ENCODE data around the gene CCR5AS.
"Not testable (repeated sequence)": the region's sequence is repeated elsewhere in the genome, so short reads cannot be mapped to it uniquely, and the experiment has no call there.

Gene CCR5AS

DNA sequence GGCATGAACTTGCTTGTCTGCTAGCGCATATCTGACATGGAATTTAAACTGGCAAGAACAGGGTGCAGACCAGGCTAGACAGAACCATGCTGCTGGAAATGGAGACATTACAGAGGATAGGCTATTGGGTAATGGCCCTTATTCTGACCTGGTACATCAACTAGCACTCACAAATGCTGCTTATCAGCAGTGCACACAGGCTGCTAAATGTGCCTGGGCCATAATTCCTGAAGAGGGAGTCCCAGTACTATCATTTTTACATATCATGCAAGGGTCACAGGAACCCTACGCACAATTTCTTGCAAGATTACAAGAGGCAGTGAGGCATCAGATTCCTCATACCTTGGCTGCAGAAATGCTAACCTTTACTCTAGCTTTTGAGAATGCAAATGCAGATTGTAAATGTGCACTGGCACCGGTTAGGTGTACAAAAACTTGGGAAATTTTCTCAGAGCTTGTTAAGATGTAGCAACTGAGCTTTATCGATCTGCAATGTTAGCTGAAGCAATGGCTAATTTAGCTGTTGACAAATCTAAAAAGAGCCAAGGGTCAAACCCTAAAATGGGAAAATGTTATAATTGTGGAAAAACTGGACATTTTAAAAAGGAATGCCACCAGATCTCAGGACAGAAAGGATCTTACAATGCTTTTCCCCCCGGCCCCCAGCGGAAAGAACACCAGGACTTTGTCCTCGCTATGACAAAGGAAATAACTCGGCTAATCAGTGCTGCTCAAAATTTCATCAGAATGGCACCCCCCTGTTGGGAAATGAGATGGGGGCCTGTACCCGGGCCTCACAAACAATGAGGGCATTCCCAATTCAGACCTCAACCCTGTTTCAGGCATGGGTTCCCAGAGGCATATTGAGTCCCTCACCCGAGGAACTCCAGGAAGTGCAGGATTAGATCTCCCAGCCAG lies 21.3 kb upstream of the CCR5AS start:
- DNase-seq: no peak

DNA sequence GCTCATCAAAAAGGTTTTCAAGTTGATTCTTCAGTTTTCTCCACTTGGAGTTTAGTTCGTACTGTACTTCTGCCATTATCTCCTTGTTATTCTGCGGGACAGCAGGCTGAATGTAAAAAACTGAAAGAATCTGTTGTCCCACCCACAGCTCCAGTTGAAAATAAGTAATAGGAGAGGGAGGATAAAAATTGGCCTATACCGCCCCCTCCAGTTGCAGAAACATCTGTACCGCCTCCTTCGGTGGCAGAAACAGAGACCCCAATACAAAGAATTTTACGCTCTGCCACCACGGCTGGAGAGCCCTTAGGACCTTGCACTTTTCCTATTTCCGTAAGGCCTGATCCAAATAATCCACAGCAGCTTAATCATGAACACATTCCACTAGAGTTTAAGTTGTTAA lies 20.5 kb upstream of the CCR5AS start:
- not testable (repeated sequence) for DNase-seq

DNA sequence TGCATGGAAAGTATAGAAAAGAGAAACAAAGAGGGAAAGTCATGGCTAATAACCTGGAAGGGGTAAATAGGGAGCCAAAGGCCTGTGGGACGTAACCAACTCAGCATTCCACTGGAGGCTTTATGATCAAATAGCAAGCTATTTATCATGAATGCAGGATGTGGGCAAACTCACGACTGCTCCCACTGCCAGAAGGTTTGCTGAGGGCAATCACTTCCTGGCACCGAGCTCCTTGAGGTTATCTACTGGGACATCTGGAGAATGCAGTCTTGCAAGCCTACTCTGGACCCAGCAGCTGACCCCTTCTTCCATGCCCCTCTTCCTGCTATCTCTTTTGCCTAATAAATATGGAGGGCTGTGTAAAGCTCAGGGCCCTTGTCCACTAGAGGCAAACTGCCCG lies 19.6 kb upstream of the CCR5AS start:
- DNase-seq: not testable (repeated sequence)

DNA sequence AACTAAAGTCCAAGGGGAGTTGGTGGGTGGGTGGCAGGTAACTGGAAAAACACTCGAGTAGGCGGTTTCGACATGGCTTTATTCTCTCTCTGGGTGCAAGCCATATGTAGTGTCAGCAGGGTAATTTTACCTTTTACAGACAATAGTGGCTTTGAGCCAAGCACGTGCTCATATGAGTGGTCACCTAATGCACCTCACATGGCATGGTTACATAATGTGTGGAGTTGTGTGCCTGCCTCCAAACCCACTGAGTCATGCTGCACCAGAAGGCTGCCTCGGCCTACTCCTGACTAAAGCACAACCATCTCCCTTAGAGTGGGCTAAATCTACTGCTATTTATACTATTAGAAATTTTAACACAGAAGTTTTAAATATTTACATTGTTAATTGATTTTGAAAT lies 16.7 kb upstream of the CCR5AS start:
- DNase-seq: no peak

DNA sequence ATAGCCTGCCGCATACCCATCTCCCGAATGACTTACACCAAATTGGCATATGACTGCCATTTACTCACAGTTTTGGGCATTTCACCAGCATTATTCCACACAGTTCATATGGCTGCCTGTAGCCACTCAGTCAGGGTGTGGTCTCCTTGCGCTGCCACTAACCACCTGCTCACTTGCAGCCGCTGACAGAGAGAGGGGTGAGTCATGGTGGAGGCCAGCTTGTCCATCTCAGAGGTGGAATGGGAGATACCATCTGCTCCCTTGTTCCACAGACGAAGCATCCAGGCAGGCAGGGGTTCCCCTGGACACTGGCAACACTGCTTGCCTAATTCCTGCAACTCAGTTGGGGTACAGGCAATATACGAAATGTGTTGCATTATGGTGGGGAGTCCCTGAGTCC lies 15.8 kb upstream of the CCR5AS start:
- peak; percentile 78 for DNase-seq

DNA sequence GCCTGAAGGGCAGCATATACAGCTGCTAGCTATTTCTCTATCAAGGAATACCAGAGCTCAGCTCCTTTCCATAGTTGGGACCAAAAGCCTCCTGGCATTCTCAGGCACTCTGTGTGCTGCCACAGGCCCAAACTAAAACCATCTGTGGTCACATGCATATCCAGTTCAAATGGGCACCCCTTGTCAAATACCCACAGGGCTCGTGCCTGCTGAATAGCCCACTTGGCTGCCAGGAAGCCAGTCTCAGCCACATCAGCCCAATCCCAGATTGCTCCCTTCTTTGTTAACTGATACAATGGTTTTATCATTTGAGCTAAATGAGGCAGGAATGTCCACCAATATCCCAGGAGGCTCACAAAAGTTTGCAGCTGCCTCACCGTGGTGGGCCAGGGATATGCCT lies 14.1 kb upstream of the CCR5AS start:
- no peak for DNase-seq

DNA sequence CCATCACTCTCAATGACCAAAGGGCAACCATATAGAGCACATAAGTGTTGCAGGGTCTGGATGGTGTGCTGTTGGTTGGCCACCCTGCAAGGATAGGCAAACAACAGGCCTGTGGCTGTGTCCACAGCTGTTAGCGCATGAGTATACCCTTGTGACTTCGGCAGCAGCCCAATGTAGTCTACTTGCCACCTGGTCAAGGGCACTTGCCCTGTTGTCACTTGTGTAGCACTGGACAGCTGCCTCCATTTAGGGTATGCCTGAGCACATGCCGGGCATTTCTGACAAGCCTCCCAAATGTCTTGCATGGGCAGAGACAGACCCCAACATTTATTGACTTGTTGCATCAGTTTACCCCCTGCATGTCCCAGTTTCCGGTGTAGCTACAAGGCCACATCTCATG lies 12.9 kb upstream of the CCR5AS start:
- DNase-seq: no peak

DNA sequence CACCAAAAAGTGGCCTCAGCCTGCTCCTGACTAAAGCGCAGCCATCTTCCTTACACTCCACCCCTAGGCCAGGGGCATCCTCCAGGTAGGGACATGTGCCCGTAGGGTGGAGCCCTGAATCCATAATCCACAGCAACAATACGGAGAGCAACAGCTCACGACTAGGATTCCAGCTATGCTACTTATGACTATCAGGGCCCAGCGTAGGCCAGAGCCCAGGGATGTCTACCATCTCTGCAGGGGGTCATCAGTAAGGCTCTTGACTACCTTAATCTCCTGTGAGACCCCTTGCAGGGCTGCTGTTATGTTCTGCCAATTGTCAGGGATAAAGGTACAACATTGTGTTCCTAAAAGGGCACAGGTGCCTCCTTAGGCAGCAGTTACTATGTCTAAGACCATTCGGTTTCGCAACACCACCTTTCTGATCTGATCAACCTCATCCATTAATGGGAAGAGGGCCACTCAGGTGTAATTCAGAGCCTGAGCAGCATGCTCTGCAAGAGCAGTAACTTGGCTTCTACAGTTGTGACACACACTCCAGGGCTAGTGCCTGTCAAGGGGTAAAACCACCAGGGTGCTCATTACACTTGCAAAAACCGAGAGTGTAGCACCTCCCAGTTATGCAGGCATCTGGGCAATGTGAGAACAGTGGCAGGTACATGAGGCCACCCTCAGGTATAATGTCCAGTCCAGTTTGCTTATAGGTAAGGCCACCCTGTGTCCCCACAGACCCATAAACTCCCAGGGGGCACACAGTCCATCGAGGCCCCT lies 11.2 kb upstream of the CCR5AS start:
- DNase-seq: no peak

DNA sequence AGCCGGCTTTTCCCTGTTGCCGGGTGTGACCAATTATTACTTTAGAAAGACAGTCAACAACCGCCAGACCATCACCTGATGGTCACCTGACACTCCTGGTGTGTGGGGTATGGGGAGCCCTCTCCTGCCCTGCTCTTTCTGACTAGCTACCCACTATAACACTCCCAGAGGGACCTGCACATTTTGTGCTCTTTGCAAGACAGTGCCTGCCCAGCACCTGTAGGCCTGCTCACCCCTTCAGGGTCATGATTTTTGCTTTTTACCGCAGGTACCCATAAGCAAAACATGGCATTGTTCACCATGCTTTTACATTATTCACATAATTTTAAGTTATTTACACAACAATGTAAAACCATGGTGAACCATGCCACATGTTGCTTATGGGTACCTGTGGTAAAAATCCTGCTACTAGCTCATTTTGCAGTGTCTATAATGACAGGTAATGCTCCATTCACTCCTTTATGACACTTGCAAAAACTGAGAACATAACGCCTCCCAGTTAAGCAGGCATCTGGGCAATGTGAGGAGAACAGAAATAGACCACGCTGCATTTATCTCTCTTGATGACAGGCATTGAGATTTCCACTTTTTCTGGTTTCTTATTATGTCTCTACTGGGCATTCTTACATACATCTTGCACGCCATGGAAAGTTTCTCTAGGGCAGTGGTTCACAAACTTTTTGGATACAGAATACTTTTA lies 10.1 kb upstream of the CCR5AS start:
- peak; percentile 48 for DNase-seq

DNA sequence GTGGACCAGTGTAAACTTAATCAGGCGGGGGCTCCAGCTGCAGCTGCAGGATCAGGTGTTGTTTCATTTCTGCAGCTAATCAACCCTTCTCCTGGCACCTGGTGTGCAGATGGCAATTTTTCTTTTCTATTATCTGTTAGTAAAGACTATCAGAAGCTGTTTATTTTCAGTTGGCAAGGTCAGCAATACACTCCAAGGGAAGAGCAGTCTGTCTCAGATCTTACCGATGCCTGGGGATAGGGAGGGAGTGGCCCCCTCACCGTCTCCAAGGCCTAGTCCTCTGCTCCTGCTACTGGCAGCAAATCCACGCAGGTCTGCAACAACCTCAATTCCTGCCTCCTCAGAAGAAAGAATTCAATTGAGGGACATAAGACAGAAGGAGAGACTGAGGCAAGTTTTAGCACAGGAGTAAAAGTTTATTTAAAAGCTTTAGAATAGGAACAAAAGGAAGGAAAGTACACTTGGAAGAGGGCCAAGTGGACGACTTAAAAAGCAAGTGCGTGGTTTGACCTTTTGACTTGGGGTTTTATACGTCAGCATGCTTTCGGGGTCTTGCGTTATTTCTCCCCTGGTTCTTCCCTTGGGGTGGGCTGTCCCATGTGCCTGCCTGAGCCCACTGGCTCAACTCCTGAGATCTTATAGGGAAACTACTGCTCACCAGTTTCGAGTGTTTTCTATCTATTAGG lies 9.4 kb upstream of the CCR5AS start:
- DNase-seq: peak; percentile 91

DNA sequence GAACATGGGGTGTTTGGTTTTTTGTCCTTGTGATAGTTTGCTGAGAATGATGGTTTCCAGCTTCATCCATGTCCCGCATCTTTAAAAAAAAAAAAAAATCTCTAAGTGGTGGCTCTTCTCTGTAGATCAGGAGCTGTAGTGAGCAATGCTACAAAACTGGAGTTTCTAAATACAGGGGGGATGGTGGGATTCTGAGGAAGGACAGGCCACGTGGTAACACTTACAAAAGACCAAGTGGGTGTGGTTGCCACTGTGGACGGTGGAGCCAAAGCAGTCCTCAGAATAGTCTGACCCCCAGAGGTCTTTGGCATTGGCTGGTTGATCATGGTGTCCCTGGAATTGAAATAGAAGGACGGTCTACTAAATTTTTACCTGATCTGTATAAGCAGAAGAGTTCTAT lies 7.9 kb upstream of the CCR5AS start:
- no peak for DNase-seq

DNA sequence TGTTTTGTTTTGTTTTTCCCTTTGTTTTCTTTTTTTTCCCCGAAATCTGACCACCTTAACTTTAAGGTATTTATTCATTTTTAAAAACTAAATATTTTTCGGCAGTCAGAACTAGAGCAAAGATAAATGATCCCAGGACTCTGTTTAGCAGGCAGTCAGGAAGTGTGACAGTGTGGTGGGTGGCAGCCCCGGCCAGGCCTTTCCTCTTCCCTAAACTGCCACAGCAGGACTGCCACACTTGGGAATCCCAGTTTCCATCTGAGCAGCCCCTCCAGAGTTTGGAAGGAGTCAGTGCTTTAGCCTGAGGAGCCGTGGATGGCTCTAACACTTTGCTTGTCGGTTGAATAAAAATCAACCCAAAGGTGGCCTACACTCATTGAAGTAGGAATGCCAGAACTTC lies 7.1 kb upstream of the CCR5AS start:
- DNase-seq: no peak

DNA sequence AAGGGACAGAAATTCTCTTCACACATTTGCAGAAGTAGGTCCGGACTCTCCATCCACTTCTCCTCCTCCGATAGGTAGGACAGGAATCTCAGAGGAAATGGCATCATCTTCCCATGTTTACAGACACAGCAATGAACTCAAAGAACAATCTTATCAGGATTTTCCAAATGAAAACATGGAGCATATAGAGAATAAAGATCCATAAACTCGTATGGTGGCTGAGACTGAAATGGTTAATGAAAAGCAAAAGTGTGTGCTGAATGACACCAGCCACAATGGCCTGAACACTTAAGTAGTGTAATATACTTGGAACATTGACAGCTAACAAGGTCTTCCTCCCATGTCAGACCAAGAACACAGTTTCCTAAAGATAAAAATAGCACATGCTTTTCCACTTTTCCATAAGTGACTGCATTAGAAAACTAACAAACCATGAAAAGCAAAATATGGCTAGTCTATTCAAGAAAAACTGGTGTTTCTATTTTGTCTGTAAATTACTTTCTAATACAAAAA lies 6.0 kb upstream of the CCR5AS start:
- no peak for DNase-seq

DNA sequence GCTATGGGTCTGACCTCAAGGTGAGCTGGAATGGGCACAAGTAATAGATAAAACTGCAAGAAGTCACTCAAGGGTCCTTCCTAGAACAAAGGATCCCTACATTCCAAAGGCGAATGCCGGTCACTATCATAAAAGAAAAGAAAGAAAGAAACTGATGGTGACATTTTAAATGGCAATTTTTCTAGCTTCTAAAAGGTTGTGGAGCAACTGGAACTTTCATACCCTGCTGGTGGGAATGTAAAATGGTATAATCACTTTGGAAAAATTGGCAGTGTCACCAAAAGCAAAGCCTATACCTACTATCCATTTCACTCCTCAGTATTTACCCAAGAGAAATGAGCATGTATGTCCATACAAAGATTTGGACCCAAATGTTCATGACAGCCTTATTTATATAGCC lies 4.4 kb upstream of the CCR5AS start:
- no peak for DNase-seq

DNA sequence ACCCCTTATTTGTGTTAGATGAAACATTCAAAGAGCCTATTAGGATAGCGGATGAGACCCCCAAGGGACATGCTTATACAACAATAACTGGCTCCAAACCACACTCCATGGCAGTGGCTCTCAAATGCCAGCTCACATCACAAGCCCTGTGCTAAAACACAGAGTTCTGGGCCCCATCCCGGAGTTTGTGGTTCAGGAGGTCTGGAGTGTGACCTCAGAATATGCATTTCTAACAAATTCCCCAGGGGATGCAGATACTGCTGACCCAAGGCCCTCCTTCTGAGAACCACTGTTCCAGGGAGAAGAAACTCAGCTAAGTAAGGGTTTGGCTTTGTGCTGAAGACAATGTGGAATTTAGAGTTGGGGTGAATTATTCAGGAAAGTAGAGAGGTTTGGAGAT lies 3.8 kb upstream of the CCR5AS start:
- DNase-seq: no peak

DNA sequence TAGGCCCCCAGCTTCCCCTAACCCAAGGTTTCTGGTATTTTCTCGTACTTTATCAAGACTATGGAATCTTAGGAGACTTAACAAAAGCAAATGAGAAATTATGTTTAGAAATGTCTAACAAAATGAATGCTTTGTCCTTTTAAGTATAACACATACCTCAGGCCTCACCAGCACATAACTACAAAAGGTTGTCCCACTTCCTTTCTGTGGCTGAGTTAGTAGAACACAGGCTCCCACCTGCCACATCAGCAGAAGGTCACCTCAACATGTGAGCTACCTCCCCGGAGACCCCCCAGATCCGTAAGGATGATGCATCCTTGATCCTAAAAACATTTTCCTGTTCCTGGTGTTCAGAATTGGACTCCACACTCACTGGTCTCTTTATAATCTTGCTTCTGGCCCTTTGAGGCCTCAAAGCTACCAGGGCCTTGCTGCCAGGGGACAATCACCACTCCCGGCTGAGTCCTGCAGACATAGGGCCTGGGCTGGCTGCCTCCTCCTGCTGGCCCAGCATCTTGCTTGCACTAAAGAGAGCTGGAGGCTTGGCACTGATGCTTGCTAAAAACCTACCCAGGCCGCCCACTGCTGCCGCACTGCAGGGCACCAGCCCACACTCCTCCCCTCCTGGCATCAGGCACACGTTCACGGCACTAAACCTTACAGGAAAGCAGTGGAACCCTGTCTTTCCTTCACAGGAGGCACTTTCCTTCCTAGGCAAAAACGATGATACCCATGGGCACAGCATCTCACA lies 3.0 kb upstream of the CCR5AS start:
- DNase-seq: no peak

DNA sequence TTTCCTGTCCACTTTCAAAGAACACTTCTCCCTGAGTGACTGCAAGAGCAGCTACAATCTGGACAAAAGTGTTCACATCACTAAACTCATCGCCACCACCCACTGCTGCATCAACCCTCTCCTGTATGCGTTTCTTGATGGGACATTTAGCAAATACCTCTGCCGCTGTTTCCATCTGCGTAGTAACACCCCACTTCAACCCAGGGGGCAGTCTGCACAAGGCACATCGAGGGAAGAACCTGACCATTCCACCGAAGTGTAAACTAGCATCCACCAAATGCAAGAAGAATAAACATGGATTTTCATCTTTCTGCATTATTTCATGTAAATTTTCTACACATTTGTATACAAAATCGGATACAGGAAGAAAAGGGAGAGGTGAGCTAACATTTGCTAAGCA lies 2.0 kb upstream of the CCR5AS start:
- no peak for DNase-seq

DNA sequence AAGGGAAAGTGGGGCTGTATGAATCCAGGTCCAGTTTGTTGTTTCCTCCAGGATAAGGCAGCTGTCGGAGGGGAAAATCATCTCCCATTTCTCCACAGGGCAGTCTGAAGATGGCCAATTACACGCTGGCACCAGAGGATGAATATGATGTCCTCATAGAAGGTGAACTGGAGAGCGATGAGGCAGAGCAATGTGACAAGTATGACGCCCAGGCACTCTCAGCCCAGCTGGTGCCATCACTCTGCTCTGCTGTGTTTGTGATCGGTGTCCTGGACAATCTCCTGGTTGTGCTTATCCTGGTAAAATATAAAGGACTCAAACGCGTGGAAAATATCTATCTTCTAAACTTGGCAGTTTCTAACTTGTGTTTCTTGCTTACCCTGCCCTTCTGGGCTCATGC lies 1.1 kb upstream of the CCR5AS start:
- no peak for DNase-seq

DNA sequence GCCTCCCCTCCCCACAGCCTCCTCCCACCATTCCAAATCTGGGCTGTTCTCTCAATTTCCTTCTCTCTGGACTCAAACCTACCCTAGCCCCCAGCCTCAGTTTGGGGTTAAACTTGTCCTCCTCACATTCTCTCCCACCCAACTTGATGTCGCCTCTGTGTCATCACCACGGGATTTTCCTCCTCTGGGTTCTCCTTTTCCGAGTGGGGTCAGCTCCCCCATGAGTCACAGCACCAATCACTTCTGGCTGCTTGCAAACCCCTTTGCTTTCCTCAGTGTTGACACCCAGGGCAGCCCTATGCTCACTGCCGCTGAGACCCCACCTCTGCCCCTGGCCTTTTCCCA lies 451 bp downstream of the CCR5AS start:
- no peak for DNase-seq

DNA sequence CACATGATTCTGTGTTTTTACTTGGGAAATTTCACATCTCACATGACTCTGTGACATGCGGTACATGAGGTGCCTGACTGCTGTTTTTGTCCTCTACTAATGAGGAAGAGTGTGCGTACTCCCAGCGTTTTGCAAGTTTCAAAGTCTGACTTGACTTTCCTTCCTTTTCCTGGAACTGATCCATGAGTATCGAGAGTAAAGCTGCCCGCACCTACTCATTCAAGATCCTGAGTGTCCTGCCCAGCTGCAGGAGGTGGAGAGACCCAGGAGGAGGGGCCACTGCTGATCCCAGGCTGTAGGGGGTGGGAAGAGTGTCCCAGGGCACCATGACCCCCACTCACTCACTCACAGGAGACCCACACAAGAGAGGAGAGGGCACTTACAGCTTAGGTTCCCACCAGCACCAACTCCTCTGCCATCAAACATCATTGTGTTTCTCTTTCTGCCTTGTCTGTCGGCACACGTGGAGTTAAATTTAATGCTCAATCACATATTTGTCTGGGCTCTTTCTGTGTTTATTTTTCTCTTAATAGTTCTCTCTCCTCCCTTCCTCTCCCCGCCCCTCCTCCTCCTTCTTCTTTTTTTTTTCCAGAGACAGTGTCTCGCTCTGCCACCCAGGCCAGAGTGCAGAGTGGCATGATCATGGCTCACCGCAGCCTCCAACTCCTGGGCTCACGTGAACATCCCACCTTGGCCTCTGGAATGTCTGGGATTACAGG lies 1.4 kb downstream of the CCR5AS start:
- DNase-seq: no peak

DNA sequence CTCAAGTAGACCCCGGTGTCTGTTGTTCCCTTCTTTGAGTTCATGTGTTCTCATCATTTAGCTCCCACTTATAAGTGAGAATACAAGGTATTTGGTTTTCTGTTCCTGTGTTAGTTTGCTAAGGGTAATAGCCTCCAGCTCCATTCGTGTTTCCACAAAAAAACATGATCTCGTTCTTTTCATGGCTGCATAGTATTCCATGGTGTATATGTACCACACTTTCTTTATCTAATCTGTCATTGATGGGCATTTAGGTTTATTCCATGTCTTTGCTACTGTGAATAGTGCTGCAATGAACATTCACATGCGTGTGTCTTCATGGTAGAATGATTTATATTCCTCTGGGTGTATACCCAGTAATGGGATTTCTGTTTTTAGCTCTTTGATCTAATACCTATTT lies 4.0 kb downstream of the CCR5AS start:
- DNase-seq: not testable (repeated sequence)

DNA sequence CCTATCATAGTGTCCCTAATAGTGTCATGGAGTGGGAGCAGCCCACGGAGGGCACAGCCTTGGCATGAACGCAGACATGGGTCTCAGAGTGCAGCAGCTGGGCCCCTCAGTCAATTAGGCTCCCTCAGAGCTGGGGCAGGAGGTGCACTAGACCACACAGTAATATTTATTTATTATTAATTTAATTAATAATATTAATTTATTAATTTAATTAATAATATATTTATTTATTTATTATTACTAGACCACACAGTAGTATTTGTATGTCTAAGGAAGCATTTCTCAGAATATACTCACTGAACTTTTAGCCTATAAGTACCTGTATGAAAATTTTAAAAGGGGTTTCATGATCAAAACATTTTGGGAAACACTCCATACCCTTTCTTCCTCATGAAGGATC lies 5.3 kb downstream of the CCR5AS start:
- no peak for DNase-seq
